IMR-90 (cell line): ENCODE data around the gene IKZF3. TPM values are rescaled to one million over a fixed set of nuclear protein-coding genes. Genes with fewer than 3 reads are reported as not detected.

Experiments
- ATAC-seq: fragments of 200-7000 bp; cut with Tn5 transposase; 2 replicates; pipeline ENCODE4 v1.9.1; 2020; ENCODE audit warnings: low read depth, mild to moderate bottlenecking, moderate library complexity
- BruUV-seq: library from RNA; stranded (reverse); fragments of 400-500 nt; replicated peaks from 2 replicates; lab custom pipeline; 2021; lab: Mats Ljungman, UMichigan
- CTCF ChIA-PET: fragments of 300-600 bp; formaldehyde crosslinking; extraction: SDS; loops from one replicate; lab custom pipeline; 2021; ENCODE audit warnings: antibody characterized with exemption; lab: Yijun Ruan, JAX
- POLR2A ChIA-PET: fragments of 300-600 bp; sonication (Branson Sonifier 250); formaldehyde crosslinking; loops from one replicate; lab custom pipeline; 2022; ENCODE audit warnings: antibody characterized with exemption; ENCODE audit not compliant: unreplicated experiment; lab: Charles Lee
- DNase-seq: peaks from one replicate; pipeline ENCODE4 v3.0.0; 2013
- H2AFZ ChIP-seq: replicated peaks from 2 replicates; pipeline ENCODE3; 2013; ENCODE audit warnings: low read length, mild to moderate bottlenecking; ENCODE audit not compliant: poor library complexity
- H2AK5ac ChIP-seq: 2 replicates; pipeline ENCODE4 v1.6.1; 2013; ENCODE audit warnings: low read depth, low read length, inconsistent platforms
- H2AK9ac ChIP-seq: replicated peaks from 2 replicates; pipeline ENCODE3; 2013; ENCODE audit warnings: mild to moderate bottlenecking, low read depth, low read length, moderate library complexity; ENCODE audit not compliant: poor library complexity
- H2BK120ac ChIP-seq: 2 replicates; pipeline ENCODE4 v1.6.1; 2013; ENCODE audit warnings: low read depth, low read length, inconsistent platforms
- H2BK15ac ChIP-seq: 3 replicates; pipeline ENCODE4 v1.6.1; 2013; ENCODE audit warnings: low read depth, low read length, inconsistent platforms
- H2BK20ac ChIP-seq: 2 replicates; pipeline ENCODE4 v1.6.1; 2013; ENCODE audit warnings: low read depth, mild to moderate bottlenecking, inconsistent platforms, low read length, moderate library complexity
- H2BK5ac ChIP-seq: 2 replicates; pipeline ENCODE4 v1.6.1; 2013; ENCODE audit warnings: mild to moderate bottlenecking, low read depth, low read length, inconsistent platforms; ENCODE audit not compliant: poor library complexity, severe bottlenecking
- H3K14ac ChIP-seq: replicated peaks from 2 replicates; pipeline ENCODE4 v1.6.1; 2013; ENCODE audit warnings: low read depth, low read length, inconsistent platforms
- H3K18ac ChIP-seq: 2 replicates; pipeline ENCODE4 v1.6.1; 2013; ENCODE audit warnings: low read depth, low read length, control low read depth
- H3K23ac ChIP-seq: 2 replicates; pipeline ENCODE4 v1.6.1; 2013; ENCODE audit warnings: low read depth, low read length, inconsistent platforms
- H3K27ac ChIP-seq: 2 replicates; pipeline ENCODE4 v1.5.1; 2013; ENCODE audit warnings: mild to moderate bottlenecking, control low read depth, low read length; ENCODE audit not compliant: insufficient read depth
- H3K27me3 ChIP-seq: 2 replicates; pipeline ENCODE4 v1.6.1; 2013; ENCODE audit warnings: low read length; ENCODE audit not compliant: control insufficient read depth, insufficient read depth
- H3K36me3 ChIP-seq: 2 replicates; pipeline ENCODE4 v1.6.1; 2013; ENCODE audit warnings: low read length, mixed read lengths; ENCODE audit not compliant: control insufficient read depth, insufficient read depth
- H3K4ac ChIP-seq: 2 replicates; pipeline ENCODE4 v1.6.1; 2013; ENCODE audit warnings: low read depth, low read length, inconsistent platforms
- H3K4me1 ChIP-seq: 2 replicates; pipeline ENCODE4 v1.6.1; 2013; ENCODE audit warnings: low read length, mixed read lengths; ENCODE audit not compliant: control insufficient read depth, insufficient read depth
- H3K4me2 ChIP-seq: 2 replicates; pipeline ENCODE4 v1.6.1; 2013; ENCODE audit warnings: low read depth, mild to moderate bottlenecking, control low read depth, low read length, moderate library complexity
- H3K4me3 ChIP-seq: 2 replicates; pipeline ENCODE4 v1.5.1; 2013; ENCODE audit warnings: low read depth, mild to moderate bottlenecking, control low read depth, low read length, moderate library complexity; ENCODE audit not compliant: insufficient read depth
- H3K56ac ChIP-seq: 2 replicates; pipeline ENCODE4 v1.6.1; 2013; ENCODE audit warnings: low read length, inconsistent platforms; ENCODE audit not compliant: insufficient read depth; ENCODE audit errors: extremely low read depth
- H3K79me1 ChIP-seq, 2 experiments: 2 replicates each; pipeline ENCODE4 v1.6.1; 2013; ENCODE audit warnings: low read length in 2 of 2, inconsistent platforms in 1 of 2, low read depth in 1 of 2
- H3K9ac ChIP-seq: 2 replicates; pipeline ENCODE4 v1.6.1; 2013; ENCODE audit warnings: low read depth, low read length, control low read depth
- H3K9me1 ChIP-seq: 2 replicates; pipeline ENCODE4 v1.6.1; 2013; ENCODE audit warnings: low read length, inconsistent platforms; ENCODE audit not compliant: insufficient read depth
- H3K9me3 ChIP-seq: 2 replicates; pipeline ENCODE4 v1.6.1; 2013; ENCODE audit warnings: low read length; ENCODE audit not compliant: control insufficient read depth, insufficient read depth
- H4K20me1 ChIP-seq: 2 replicates; pipeline ENCODE4 v1.6.1; 2013; ENCODE audit warnings: low read length, inconsistent platforms; ENCODE audit not compliant: insufficient read depth
- H4K5ac ChIP-seq: 2 replicates; pipeline ENCODE4 v1.6.1; 2013; ENCODE audit warnings: mild to moderate bottlenecking, low read depth, low read length, control low read depth
- H4K8ac ChIP-seq, 2 experiments: 2 replicates each; pipeline ENCODE4 v1.6.1; 2013; ENCODE audit warnings: low read depth in 2 of 2, low read length in 2 of 2, control low read depth in 1 of 2, inconsistent platforms in 1 of 2
- H4K91ac ChIP-seq: 2 replicates; pipeline ENCODE4 v1.6.1; 2013; ENCODE audit warnings: low read depth, low read length, inconsistent platforms; ENCODE audit not compliant: insufficient read depth
- BHLHE40 ChIP-seq: fragments of 150-350 bp; IDR thresholded peaks from 2 replicates; pipeline ENCODE4 v1.6.1; 2016; ENCODE audit warnings: mild to moderate bottlenecking, low read depth, low read length
- CEBPB ChIP-seq: IDR thresholded peaks from 2 replicates; pipeline ENCODE4 v1.6.1; 2012; ENCODE audit warnings: low read depth, low read length, improper control_type of control experiment
- CHD1 ChIP-seq: IDR thresholded peaks from 2 replicates; pipeline ENCODE4 v1.6.1; 2012; ENCODE audit warnings: low read depth, low read length, improper control_type of control experiment
- CTCF ChIP-seq: conservative IDR thresholded peaks from 2 replicates; pipeline ENCODE4 v1.5.1; 2012; ENCODE audit warnings: mild to moderate bottlenecking, low read depth, low read length, improper control_type of control experiment
- ELK1 ChIP-seq: fragments of 150-350 bp; IDR thresholded peaks from 2 replicates; pipeline ENCODE4 v1.6.1; 2016; ENCODE audit warnings: low read depth, mild to moderate bottlenecking, low read length, moderate library complexity, borderline replicate concordance
- FOS ChIP-seq: fragments of 150-350 bp; IDR thresholded peaks from 2 replicates; pipeline ENCODE4 v1.6.1; 2016; ENCODE audit warnings: low read depth, low read length
- MAFK ChIP-seq: IDR thresholded peaks from 2 replicates; pipeline ENCODE4 v1.6.1; 2012; ENCODE audit warnings: low read depth, low read length, improper control_type of control experiment
- MAZ ChIP-seq: IDR thresholded peaks from 2 replicates; pipeline ENCODE4 v1.6.1; 2012; ENCODE audit warnings: low read depth, mild to moderate bottlenecking, low read length, improper control_type of control experiment, moderate library complexity, borderline replicate concordance
- MXI1 ChIP-seq: IDR thresholded peaks from 2 replicates; pipeline ENCODE4 v1.6.1; 2012; ENCODE audit warnings: low read depth, mild to moderate bottlenecking, low read length, moderate library complexity, borderline replicate concordance
- NFE2L2 ChIP-seq: fragments of 150-350 bp; IDR thresholded peaks from 2 replicates; pipeline ENCODE4 v1.6.1; 2016; ENCODE audit warnings: low read depth, mild to moderate bottlenecking, low read length
- POLR2A ChIP-seq: IDR thresholded peaks from 2 replicates; pipeline ENCODE4 v1.6.1; 2012; ENCODE audit warnings: mild to moderate bottlenecking, low read depth, low read length
- RAD21 ChIP-seq: IDR thresholded peaks from 2 replicates; pipeline ENCODE4 v1.6.1; 2012; ENCODE audit warnings: low read length, improper control_type of control experiment
- RCOR1 ChIP-seq: IDR thresholded peaks from 2 replicates; pipeline ENCODE4 v1.6.1; 2012; ENCODE audit warnings: mild to moderate bottlenecking, low read length, improper control_type of control experiment; ENCODE audit not compliant: insufficient replicate concordance
- RFX5 ChIP-seq: IDR thresholded peaks from 2 replicates; pipeline ENCODE4 v1.8.0; 2012; ENCODE audit warnings: low read depth, mild to moderate bottlenecking, low read length, moderate library complexity
- SMC3 ChIP-seq: fragments of 150-350 bp; IDR thresholded peaks from 2 replicates; pipeline ENCODE4 v1.6.1; 2016; ENCODE audit warnings: low read depth, mild to moderate bottlenecking, antibody characterized with exemption, low read length, moderate library complexity
- USF2 ChIP-seq: fragments of 150-350 bp; IDR thresholded peaks from 2 replicates; pipeline ENCODE4 v1.6.1; 2017; ENCODE audit warnings: mild to moderate bottlenecking, antibody characterized with exemption, low read length, low read depth
- WGBS, 2 experiments: methylation state at CpG; one replicate each; pipeline versions ENCODE4 v1.1.5 to v1.1.7; 2013; ENCODE audit warnings: missing lambda C conversion rate in 2 of 2; ENCODE audit not compliant: insufficient read length in 1 of 2; ENCODE audit errors: extremely low coverage in 2 of 2; 5-methylcytosine and 5-hydroxymethylcytosine counted together
- dilution Hi-C: fragments of 300-500 bp; cut with HindIII; formaldehyde crosslinking; loops from one replicate; pipeline ENCODE4 v1.14.3; 2018; ENCODE audit warnings: low sequenced_read_pairs; ENCODE audit not compliant: unreplicated experiment
- in situ Hi-C: fragments of 300-500 bp; cut with MboI; formaldehyde crosslinking; loops from 3 replicates; pipeline ENCODE4 v1.14.3; 2019; ENCODE audit warnings: low sequenced_read_pairs, inconsistent platforms, mixed read lengths
- intact Hi-C: fragments of 100-400 bp; cut with micrococcal nuclease; formaldehyde crosslinking; loops from 2 replicates; pipeline ENCODE4 v1.10.0; 2022
- polyA plus RNA-seq, 3 experiments: library from polyadenylated mRNA; depleted of rRNA; stranded (reverse); fragments of >200 nt; gene quantifications; 2 replicates each; pipeline ENCODE4 v1.2.3, GENCODE V29; 2012; ENCODE audit warnings: low replicate concordance in 1 of 3
- total RNA-seq: library from RNA; depleted of rRNA; stranded (reverse); fragments of >200 nt; gene quantifications from 2 replicates; pipeline ENCODE4 v1.2.3, GENCODE V29; 2012

Gene IKZF3
- total and polyA plus RNA-seq, 2 of the 4 experiments (the other 2 are of a cell fraction), result not detected

- WGBS, 2 experiments, result no CpG with 5 or more reads among the region's 4 CpGs
- POLR2A ChIA-PET, result no interaction called here
Measured at GRCh38 chr17:39714234-39714633, 149.9 kb downstream of the IKZF3 start.

More at GRCh38 chr17:39714234-39714633, 149.9 kb downstream of the IKZF3 start:
- no peak overlapping the region for H3K56ac ChIP-seq
- H2BK15ac ChIP-seq, result no peak overlapping the region
- intact Hi-C loops (no loop called here), in situ Hi-C loops (no loop called here), dilution Hi-C loops (no loop called here)
- no peak overlapping the region for H3K14ac ChIP-seq
- H3K4me1 ChIP-seq, result no peaks in the 10 kb centered on the region
- H4K8ac ChIP-seq, result no peak overlapping the region
- ATAC-seq, result no peak
- no peak overlapping the region for H2AFZ ChIP-seq
- no peak overlapping the region for H3K4me3 ChIP-seq
- peaks cover 0 to 5% of the 10 kb centered on the region in 2 experiments; a peak in 2 of 4 replicates for H3K79me1 ChIP-seq
- H2BK20ac ChIP-seq, result no peak overlapping the region
- H3K9me3 ChIP-seq, result no peaks in the 10 kb centered on the region
- BruUV-seq, result no TSS peak
- H3K4me2 ChIP-seq, result no peak overlapping the region
- H2BK5ac ChIP-seq, result no peak overlapping the region
- H3K23ac ChIP-seq, result no peak overlapping the region
- H3K18ac ChIP-seq, result no peak overlapping the region
- no peaks in the 10 kb centered on the region for H3K9me1 ChIP-seq
- no peak for TF ChIP-seq CHD1
- TF ChIP-seq RFX5, result no peak
- no peak for TF ChIP-seq ELK1
- TF ChIP-seq MXI1, result no peak
- TF ChIP-seq MAFK, result no peak
- TF ChIP-seq RAD21, result no peak
- TF ChIP-seq RCOR1, result no peak
- TF ChIP-seq FOS, result no peak
- TF ChIP-seq USF2, result no peak
- TF ChIP-seq CTCF, result no peak
- TF ChIP-seq CEBPB, result no peak
- no peak for TF ChIP-seq SMC3
- TF ChIP-seq NFE2L2, result no peak
- no peak for TF ChIP-seq POLR2A
- TF ChIP-seq BHLHE40, result no peak
- no peak for TF ChIP-seq MAZ
- H3K4ac ChIP-seq, result no peak overlapping the region
- H3K27ac ChIP-seq, result no peak overlapping the region
- no peak overlapping the region for H2AK9ac ChIP-seq
- H2BK120ac ChIP-seq, result no peak overlapping the region
- H4K5ac ChIP-seq, result no peak overlapping the region
- no peak for DNase-seq
- no peaks in the 10 kb centered on the region for H3K27me3 ChIP-seq
- CTCF ChIA-PET, result no interaction called here
- peaks cover 58% of the 10 kb centered on the region for H3K36me3 ChIP-seq
- H4K20me1 ChIP-seq, result no peaks in the 10 kb centered on the region
- no peak overlapping the region for H3K9ac ChIP-seq
- H4K91ac ChIP-seq, result no peak overlapping the region
- H2AK5ac ChIP-seq, result no peak overlapping the region
